ENCODE measurements around the gene SERPINE1.
"Not testable (repeated sequence)": the region's sequence is repeated elsewhere in the genome, so short reads cannot be mapped to it uniquely, and the experiment has no call there.

SERPINE1 gene

DNA sequence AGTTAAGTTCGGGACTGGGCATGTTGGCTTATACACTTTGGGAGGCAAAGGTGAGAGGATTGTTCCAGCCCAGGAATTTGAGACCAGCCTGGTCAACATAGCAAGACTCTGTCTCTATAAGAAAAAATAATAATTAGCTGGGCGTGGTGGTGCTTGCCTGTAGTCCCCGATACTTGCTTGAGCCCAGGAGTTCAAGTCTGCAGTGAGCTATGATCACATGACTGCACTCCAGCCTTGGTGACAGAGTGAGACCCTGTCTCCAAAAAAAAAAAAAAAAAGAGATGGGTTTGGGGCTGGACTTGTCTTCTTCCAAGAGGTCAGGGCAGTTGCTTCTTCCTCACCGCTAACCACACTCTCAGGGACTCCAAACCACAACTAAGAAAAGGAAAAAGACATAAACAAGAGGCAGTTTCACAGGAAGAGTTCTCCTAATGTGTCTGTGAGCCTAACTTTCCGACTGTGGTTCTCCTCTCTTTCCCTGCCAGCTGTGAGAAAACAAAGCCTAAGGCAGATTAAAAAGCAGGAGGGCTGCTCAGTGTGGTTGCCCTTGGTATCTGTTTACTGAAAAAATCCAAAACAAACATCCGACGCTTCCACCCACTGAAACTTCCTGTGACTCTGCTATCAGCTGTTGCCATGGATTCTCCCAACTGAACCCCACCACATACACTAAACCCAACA is 2.4 kb upstream of the SERPINE1 start:
- DNase-seq: peak; percentile 19

GRCh38 chr7:101125989-101126650 is 784 bp upstream of the SERPINE1 start:
- DNase-seq: peak; percentile 15

DNA sequence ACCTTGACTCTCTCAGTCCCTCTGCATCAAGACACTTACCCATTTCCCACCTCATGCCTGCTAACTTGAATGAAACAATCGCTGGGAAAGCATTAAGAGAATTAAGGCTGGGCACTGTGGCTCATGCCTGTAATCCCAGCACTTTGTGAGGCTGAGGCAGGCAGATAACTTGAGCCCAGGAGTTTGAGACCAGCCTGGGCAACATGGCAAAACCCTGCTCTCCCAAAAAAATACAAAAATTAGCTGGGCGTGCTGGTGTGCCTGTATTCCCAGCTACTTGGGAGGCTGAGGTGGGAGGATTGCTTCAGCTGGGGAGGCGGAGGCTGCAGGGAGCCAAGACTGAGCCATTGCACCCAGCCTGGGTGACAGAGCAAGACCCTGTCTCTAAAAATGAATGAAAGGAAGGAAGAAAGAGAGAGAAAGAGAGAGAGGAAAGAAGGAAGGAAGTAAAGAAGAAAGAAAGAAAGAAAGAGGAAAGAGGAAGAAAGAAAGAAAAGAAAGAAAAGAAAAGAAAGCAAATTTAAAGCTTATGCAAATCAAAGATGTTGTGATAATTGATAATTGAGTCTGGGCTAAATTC is 646 bp downstream of the SERPINE1 start:
- DNase-seq: no peak

- no peak for DNase-seq
These were observed 1.3 kb downstream of the SERPINE1 start for GRCh38 chr7:101128040-101128834.

GRCh38 chr7:101129603-101130117 is 2.8 kb downstream of the SERPINE1 start:
- no peak for DNase-seq

DNA sequence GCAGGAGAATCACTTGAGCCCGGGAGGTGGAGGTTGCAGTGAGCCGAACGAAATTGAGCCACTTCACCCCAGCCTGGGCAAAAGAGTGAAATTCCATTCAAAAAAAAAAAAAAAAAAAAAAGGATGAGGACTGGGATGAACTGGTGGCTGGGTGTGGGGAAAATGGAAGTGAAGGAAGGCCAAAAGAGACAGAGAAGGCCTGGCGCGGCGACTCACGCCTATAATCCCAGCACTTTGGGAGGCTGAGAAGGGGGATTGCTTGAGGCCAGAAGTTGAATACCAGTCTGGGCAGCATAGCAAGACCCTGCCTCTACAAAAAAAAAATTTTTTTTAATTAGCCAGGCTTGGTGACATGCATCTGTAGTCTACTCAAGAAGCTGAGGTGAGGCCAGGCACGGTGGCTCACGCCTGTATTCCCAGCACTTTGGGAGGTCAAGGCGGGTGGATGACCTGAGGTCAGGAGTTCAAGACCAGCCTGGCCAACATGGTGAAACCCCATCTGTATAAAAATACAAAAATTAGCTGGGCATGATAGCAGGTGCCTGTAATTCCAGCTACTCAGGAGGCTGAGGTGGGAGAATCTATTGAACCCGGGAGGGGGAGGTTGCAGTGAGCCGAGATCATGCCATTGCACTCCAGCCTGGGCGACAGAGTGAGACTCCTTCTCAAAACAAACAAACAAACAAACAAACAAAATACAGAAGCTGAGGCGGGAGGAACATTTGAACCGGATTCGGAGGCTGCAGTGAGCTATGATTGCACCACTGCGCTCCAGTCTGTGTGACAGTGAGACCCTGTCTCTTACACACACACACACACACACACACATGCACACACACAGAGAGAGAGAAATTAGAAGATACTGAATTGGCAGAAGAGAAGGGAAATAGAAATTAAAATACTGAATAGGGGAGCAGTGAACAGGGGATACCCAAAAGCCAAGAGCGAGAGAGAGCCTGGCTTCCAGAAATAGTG is 6.0 kb downstream of the SERPINE1 start:
- DNase-seq: not testable (repeated sequence)

DNA sequence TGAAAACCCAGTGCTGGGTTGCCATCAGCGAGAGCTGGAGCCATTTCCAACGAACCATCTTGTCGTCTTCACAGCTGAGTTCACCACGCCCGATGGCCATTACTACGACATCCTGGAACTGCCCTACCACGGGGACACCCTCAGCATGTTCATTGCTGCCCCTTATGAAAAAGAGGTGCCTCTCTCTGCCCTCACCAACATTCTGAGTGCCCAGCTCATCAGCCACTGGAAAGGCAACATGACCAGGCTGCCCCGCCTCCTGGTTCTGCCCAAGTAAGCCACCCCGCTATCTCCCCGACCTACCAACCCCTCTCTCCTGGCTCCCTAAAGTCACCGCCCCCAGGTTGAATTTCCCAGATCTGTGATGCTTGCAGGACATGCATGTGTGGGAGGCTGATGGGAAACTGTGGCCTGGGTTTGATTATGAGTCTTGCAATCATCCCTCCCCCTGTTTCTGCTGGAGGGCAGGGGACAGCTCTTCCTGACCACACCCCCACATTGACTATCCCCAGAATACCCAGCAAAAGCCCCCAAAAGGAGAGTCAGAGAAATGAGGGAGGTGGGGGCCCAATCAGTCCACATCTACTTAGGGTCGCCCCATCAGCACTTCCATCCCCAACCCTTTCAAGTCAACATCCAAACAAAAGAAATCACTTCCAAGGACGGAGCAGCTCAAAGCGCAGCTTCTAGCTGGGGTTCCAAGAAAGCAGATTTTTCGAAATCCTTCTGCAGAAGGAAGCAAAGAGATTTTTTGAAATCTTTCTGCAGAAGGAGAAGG is 6.9 kb downstream of the SERPINE1 start:
- DNase-seq: no peak

DNA sequence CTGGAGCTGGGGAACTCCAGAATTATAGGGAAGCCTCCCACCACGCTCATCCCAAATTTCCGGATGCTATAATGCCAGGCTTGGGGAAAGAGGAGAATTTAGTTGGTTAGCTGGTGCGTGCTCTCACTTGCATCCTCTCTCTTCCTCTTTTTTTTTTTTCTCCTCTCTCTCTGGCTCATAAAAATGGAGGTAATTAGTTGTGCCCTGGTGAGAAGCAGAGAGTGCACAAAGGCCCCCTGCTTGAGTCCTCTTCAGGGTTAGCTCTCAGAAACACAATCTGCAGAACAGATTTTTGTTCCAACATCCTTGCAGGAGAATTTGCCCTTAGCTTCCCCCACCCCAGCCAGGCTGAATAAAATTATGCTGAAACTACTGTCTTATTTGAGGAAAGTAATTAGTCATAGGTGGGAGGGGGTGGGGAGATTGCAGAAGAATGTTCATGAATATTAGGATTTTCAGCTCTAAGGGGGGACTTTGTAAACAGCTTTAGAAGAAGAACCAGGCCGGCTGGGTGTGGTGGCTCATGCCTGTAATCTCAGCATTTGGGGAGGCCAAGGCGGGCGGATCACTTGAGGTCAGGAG is 7.6 kb downstream of the SERPINE1 start:
- no peak for DNase-seq

DNA sequence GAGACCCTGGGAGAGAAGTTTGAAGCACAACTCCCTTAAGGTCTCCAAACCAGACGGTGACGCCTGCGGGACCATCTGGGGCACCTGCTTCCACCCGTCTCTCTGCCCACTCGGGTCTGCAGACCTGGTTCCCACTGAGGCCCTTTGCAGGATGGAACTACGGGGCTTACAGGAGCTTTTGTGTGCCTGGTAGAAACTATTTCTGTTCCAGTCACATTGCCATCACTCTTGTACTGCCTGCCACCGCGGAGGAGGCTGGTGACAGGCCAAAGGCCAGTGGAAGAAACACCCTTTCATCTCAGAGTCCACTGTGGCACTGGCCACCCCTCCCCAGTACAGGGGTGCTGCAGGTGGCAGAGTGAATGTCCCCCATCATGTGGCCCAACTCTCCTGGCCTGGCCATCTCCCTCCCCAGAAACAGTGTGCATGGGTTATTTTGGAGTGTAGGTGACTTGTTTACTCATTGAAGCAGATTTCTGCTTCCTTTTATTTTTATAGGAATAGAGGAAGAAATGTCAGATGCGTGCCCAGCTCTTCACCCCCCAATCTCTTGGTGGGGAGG is 10.8 kb downstream of the SERPINE1 start:
- DNase-seq: no peak

DNA sequence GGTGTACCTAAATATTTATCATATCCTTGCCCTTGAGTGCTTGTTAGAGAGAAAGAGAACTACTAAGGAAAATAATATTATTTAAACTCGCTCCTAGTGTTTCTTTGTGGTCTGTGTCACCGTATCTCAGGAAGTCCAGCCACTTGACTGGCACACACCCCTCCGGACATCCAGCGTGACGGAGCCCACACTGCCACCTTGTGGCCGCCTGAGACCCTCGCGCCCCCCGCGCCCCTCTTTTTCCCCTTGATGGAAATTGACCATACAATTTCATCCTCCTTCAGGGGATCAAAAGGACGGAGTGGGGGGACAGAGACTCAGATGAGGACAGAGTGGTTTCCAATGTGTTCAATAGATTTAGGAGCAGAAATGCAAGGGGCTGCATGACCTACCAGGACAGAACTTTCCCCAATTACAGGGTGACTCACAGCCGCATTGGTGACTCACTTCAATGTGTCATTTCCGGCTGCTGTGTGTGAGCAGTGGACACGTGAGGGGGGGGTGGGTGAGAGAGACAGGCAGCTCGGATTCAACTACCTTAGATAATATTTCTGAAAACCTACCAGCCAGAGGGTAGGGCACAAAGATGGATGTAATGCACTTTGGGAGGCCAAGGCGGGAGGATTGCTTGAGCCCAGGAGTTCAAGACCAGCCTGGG is 11.4 kb downstream of the SERPINE1 start:
- peak; percentile 92 for DNase-seq

- DNase-seq: no peak
These were observed 13.4 kb downstream of the SERPINE1 start for GRCh38 chr7:101140339-101140699.

GRCh38 chr7:101140746-101141382 is 14.0 kb downstream of the SERPINE1 start:
- DNase-seq: no peak

GRCh38 chr7:101151908-101152651 is 25.2 kb downstream of the SERPINE1 start:
- no peak for DNase-seq

DNA sequence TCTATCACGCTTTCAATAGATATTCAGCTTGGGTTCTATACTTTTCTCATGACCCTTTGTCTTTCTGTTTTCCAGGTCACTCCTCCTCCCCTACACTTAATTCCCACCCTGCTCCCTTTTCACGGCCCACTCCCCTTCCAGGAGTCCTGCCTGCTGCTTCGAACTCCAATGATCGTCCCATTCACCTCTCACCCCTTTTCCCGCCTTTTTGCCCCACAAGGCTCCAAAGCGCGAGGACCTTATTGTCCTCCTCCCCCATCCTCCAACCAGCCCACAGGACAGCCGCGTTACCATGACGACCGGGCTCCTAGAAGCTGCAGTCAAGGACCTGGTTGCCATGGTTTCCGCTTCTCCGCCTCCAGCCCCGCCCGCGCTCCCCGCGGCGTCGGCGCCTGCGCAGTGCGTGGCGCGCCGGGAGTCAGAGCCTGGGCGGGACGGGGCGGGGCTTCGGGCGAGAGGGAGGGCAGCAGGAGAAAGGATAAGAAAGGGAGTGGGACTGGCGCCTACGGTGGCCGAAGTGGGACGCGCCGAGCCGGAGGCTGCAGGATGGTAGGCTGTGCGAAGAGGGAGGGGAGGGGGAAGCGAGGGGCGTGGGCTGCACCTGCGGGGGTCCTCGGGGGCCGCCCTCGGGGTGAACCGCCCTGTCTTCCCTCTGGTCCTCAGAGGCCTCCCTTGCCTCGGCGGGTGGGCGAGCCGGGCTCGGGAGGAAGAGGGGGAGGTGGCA is 27.2 kb downstream of the SERPINE1 start, which contains the start of gene AP1S1:
TSS of gene AP1S1 (plus strand) at position 508 of the 724 bp plus-strand sequence. CDS start at position 547, 39 bp downstream.
- DNase-seq: peak; percentile 97

GRCh38 chr7:101154693-101155102 is 27.8 kb downstream of the SERPINE1 start:
- DNase-seq: no peak

- no peak for DNase-seq
These were observed 28.4 kb downstream of the SERPINE1 start for GRCh38 chr7:101155303-101155702.

GRCh38 chr7:101156277-101156676 is 29.4 kb downstream of the SERPINE1 start:
- DNase-seq: no peak

All from activated CD4-positive, alpha-beta T cell treated with anti-CD3 and anti-CD28 coated beads, Interleukin-2, Interleukin-6, amounts not matched to agents 100 ng/mL and 50 ng/mL, durations not matched to agents 16 hours and 8 hours (primary cell).